Measurements from ENCODE around the gene MED12L. TPM values are rescaled to one million over a fixed set of nuclear protein-coding genes. Genes with fewer than 3 reads are reported as not detected.

Gene MED12L
- polyA plus RNA-seq, 1 experiment = 0.06 TPM

GRCh38 chr3:151091685-151092345 is 6.4 kb downstream of the MED12L start:
- CTCF ChIA-PET = interaction anchor here (0.7 to 1.4 kb wide), 2 partner anchors 13 to 31 kb away, joined by 3 to 4 read pairs; no protein-coding TSS in a partner anchor
- Histone ChIP-seq H3K27me3 (ENCODE audit: control insufficient read depth, insufficient read depth, low read length) (peaks cover 2% of the 10 kb centered on the region), H3K36me3 (ENCODE audit: control insufficient read depth, insufficient read depth, low read length) (no peaks in the 10 kb centered on the region), H3K4me3 (ENCODE audit: low read depth, low read length) (no peak overlapping the region)
- TF ChIP-seq CTCF (IDR thresholded peaks at IDR 0.05; ENCODE audit: insufficient read depth, low read depth, low read length) = no peak
- POLR2A ChIA-PET = no interaction called here
- DNase-seq (ENCODE audit: low read depth) = no peak

DNA sequence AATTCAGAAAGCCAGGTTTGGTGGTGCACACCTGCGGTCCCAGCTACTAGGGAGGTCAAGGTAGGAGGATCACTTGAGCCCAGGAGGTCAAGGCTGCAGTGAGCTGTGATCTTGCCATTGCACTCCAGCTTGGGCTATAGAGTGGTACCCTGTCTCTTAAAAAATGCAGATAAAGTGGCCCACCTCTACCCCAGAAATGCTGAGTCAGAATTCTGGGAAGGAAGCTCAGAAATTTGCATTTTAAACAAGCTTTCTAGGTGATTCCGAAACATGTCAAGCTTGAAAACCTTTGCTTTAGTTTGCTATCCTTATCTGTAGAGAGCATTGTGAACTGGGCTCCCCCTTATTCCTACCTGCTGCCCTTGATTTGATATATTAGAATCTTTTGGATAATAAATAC is 7.7 kb downstream of the MED12L start:
- ChIA-PET POLR2A (no interaction called here), CTCF (interaction anchor here (1.8 kb wide), 1 partner anchor 85 kb away, joined by 5 read pairs; no protein-coding TSS in a partner anchor)
- no peak overlapping the region for H3K4me3 ChIP-seq (ENCODE audit: low read depth, low read length)
- no peaks in the 10 kb centered on the region for H3K36me3 ChIP-seq (ENCODE audit: control insufficient read depth, insufficient read depth, low read length)
- DNase-seq (ENCODE audit: low read depth) = no peak
- TF ChIP-seq CTCF (IDR thresholded peaks at IDR 0.05; ENCODE audit: insufficient read depth, low read depth, low read length) = no peak
- H3K27me3 ChIP-seq (ENCODE audit: control insufficient read depth, insufficient read depth, low read length) = peaks cover 2% of the 10 kb centered on the region

- ChIA-PET POLR2A (no interaction called here), CTCF (interaction anchor here (0.5 to 1.8 kb wide), 3 partner anchors 11 to 86 kb away, joined by 4 to 6 read pairs (median 5); no protein-coding TSS in a partner anchor)
- no peak for DNase-seq (ENCODE audit: low read depth)
- Histone ChIP-seq H3K36me3 (ENCODE audit: control insufficient read depth, insufficient read depth, low read length) (no peaks in the 10 kb centered on the region), H3K4me3 (ENCODE audit: low read depth, low read length) (no peak overlapping the region), H3K27me3 (ENCODE audit: control insufficient read depth, insufficient read depth, low read length) (no peaks in the 10 kb centered on the region; the same call in 1 of the 2 replicates)
- no peak for TF ChIP-seq CTCF (IDR thresholded peaks at IDR 0.05; ENCODE audit: insufficient read depth, low read depth, low read length)
Observed at GRCh38 chr3:151093905-151094304, 8.4 kb downstream of the MED12L start.

DNA sequence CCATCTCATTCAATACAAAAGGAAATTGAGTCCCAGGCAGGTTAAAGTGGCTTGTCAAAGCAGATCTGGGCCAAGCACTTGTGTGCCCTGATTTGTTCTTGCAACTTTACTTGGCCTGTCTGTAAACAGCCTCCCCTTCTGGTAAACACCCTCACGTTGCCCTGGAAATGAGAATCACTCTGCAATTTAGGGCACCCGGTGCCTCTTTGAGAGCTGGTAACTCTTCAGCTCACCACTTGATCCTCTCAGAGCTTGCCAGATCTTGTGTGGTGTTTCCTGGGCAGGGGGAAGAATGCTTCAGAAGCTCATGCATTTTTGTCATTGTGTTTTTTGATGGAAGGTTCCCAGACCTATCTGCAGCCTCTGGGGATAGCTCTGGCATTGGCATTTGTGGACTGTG is 11.3 kb downstream of the MED12L start:
- Histone ChIP-seq H3K4me3 (ENCODE audit: low read depth, low read length) (no peak overlapping the region), H3K36me3 (ENCODE audit: control insufficient read depth, insufficient read depth, low read length) (no peaks in the 10 kb centered on the region), H3K27me3 (ENCODE audit: control insufficient read depth, insufficient read depth, low read length) (no peaks in the 10 kb centered on the region; the same call in 1 of the 2 replicates)
- no peak for DNase-seq (ENCODE audit: low read depth)
- ChIA-PET CTCF (interaction anchor here (0.6 to 1.7 kb wide), 3 partner anchors 11 to 45 kb away, joined by 3 to 4 read pairs (median 3); partner anchors contain the start of gene MED12L), POLR2A (no interaction called here)
- TF ChIP-seq CTCF (IDR thresholded peaks at IDR 0.05; ENCODE audit: insufficient read depth, low read depth, low read length) = no peak

- CTCF ChIA-PET = interaction anchor here (1.7 kb wide), 1 partner anchor 13 kb away, joined by 3 read pairs; no protein-coding TSS in a partner anchor
Observed at GRCh38 chr3:151100076-151100475, 14.6 kb downstream of the MED12L start.

More at GRCh38 chr3:151100076-151100475, 14.6 kb downstream of the MED12L start:
- Histone ChIP-seq H3K4me3 (ENCODE audit: low read depth, low read length) (no peak overlapping the region), H3K36me3 (ENCODE audit: control insufficient read depth, insufficient read depth, low read length) (no peaks in the 10 kb centered on the region), H3K27me3 (ENCODE audit: control insufficient read depth, insufficient read depth, low read length) (no peaks in the 10 kb centered on the region; the same call in 1 of the 2 replicates)
- no peak for TF ChIP-seq CTCF (IDR thresholded peaks at IDR 0.05; ENCODE audit: insufficient read depth, low read depth, low read length)
- POLR2A ChIA-PET = no interaction called here
- DNase-seq (ENCODE audit: low read depth) = no peak
